HG03558 (cell line): ENCODE data around the gene CDYL.

ENCODE experiments used
- ATAC-seq: cut with Tn5 transposase; IDR thresholded peaks from one replicate; pipeline ENCODE4 v1.9.1; 2021; ENCODE audit warnings: moderate number of reproducible peaks; ENCODE audit not compliant: unreplicated experiment; ENCODE audit errors: extremely low read depth

Gene CDYL

GRCh38 chr6:4773181-4773580, 3.0 kb upstream of the CDYL start:
- no peak for ATAC-seq

DNA sequence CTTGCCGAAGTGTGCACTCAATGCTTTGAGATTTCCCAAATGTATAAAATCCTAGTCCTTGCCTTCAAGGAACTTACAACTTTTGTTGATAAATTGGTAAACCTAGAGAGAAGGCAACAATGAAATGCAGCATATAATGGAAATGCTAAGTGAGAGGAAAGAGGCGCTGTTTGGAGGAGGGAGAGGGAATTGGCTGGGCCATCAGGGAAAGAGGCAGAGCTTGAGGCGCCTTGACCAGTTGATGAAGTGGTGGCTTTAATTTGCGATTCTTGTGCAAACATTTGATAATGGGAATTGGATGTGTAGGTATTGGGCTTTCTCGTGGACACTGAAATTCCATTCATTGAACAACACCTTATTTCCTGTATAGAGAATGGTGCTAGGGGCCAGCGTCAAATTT, 1.9 kb upstream of the CDYL start:
- no peak for ATAC-seq

DNA sequence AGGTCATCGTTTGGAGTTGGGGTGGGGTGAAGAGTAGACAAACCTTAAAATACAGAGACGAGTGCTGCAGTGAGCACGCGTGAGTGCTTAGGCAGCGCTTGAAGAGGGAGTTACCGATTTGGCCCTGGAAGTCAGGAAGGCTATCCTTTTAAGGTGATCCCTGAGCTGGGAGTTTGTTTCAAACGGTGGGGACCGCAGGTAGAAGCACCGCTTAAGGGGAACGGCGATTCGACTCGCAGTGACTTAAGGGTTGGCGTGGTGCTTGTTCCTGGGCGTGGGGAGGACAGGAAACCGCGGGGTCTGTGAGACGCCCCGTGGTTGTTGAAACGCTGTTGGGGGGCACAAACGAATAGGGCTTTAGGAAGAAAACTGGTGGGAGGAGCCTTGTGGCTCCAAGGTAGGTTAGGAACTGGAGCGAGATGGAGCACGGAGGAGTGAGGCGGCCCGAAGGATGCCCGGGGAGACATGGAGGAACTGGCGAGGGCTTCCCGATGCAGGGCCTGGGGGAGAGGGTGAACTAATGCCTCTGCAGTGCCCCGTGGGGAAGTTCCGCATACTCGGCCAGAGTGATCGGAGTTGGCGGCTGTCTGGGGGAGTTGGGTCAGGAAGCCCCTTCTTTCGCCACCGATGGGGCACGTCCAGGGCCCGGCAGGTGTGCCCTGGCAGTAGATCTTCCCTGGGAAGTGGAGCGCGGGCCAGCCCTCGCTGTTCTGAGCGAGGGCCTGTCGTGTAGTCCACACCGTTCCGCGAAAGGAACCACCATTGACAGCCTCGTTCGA, 1.3 kb upstream of the CDYL start:
- ATAC-seq = no peak

DNA sequence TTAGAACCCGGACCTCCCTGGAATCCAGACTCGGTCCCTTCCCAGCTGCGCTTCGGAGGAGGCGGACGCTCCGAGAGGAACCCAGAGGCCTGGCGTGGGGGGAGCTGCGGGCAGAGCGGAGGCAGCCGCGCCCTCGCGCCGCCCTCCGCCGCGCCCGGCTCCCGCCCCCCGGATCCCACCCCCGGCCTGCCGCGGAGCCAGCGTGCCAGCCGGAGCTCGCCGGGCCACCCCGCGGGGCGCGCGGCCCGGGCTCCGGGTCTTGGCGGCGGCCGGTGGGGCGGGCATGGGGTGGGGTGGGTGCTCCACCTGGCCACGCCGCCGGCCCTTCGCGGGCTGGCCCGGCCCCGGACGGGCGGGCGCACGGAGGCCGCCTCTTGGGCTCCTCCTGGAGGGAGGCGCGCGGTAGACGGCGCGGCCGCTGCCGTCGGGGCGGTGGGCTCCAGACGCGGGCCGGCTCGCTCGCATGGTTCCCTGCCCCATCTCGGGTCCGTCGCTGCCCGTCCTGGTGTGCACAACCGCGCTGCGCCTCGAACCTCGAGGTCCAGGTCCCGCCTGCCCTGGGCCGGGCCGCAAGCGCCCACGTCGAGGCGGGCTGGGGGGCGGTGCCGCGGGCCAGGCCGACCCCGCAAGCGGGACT, 592 bp upstream of the CDYL start:
- ATAC-seq = peak; percentile 21

GRCh38 chr6:4776493-4777393, 539 bp downstream of the CDYL start:
- peak; percentile 6 for ATAC-seq

- no peak for ATAC-seq
These were observed 1.3 kb downstream of the CDYL start for GRCh38 chr6:4777394-4777935.

DNA sequence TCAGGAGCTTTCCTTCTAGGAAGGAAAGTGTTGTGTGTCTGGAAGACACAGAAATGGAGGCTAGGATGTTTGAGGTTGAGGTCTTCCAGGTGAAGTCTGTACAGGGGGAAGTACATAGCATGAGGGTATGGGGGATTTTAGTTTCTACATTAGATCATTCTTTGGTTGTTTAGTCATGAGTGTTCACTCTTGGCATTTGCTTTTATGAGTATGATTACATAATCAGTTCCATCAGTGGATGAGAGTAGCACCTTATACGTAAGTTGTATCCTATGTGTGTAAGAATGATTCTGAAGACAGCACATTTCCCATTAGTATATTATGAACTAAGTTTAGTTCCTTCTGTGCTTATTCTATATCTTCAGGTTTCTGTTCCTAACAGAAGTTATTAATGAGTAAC, 1.9 kb downstream of the CDYL start:
- ATAC-seq = no peak

- no peak for ATAC-seq
These were observed 4.2 kb downstream of the CDYL start for GRCh38 chr6:4780360-4780812.

- no peak for ATAC-seq
These were observed 5.2 kb downstream of the CDYL start for GRCh38 chr6:4781426-4781825.

DNA sequence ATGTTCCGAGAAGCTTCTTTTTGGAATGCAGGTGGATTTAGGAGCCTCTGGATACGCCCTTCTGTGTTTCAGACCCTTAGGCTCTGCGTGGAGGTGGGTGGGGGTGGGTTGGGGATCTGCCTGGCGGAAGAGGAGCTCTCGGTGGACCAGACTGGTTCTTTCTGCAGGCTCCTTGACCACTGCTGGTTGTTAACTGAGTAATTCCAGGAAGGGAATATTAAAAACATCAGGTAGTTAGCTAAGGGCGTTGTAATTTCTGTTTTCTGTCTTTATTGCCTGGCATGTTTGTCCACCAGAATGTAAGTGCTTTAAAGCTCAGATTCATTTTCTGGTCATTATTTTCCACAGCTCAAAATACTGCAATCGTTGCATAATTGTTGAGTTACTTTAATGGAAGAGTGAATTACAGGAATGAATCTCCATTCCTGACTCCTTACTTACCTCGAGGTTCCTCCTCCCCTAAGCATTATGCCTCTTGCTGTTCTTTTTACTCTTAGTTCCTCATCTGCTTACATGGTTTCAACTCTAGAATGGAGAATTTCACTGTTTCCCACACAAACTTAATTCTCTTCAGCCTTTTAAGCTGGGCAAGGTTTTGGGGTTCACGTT, 5.9 kb downstream of the CDYL start:
- no peak for ATAC-seq

DNA sequence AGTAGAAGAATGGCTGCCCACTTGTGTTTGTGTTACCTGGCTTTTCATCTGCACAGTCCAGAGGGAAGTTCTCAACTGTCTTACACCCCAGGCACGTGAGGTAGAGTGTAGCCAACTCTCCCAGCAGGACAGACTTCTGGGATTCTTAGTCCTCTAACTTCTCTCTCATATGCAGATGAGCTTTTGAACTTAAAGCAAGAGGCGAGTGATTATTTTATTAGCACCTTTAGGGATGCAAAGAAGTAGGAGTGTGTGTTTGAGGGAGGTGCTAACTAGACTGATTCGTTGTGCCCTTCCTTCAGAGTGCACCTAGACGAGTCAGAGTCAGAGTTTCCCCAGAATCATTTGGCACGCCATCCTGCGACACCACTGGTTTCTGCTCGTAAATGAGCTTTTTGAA, 10.8 kb downstream of the CDYL start:
- no peak for ATAC-seq

DNA sequence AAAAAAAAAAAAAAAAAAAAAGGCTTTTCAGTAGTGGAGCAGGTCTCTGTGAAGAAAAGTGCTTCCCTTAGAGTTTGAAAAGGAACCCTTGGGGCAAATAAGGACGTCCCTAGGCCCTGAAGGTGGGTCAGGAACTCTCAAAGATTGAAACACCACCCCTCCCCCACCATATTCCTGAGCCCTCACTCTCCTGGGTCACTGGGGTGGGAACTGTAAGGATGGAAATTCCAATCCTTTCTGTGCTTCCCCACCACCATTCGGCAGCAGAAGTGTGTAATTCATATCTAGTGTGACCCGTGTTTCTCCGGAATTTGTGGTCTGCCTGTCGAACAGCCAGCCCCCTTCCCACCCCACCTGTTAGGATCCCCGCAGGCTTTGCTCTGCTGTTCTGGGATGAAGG, 12.3 kb downstream of the CDYL start:
- no peak for ATAC-seq

DNA sequence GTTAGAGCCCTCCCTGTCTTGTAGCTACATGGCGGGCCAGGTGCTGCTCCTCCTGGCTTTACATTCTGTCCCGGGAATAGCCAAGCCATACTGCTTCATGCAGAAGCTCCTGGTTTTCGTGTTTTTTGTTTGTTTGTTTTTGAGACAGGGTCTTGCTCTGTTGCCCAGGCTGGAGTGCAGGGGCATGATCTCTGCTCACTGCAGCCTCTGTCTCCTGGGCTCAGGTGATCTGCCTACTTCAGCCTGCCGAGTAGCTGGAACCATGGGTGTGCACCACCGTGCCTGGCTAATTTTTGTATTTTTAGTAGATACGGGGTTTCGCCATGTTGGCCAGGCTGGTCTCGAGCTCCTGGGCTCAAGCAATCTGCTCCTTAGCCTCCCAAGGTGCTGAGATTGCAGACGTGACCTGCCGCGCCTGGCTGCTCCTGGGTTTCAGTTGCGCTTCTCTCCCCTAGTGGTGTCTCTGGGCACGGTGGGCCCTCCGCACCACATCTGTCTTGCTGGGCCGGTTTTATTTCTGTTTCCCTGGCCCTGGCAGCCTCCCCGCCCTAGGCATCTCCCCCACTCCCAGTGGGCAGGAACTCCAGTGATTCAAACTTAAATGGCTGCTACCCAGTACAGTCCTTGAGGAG, 12.9 kb downstream of the CDYL start:
- no peak for ATAC-seq

DNA sequence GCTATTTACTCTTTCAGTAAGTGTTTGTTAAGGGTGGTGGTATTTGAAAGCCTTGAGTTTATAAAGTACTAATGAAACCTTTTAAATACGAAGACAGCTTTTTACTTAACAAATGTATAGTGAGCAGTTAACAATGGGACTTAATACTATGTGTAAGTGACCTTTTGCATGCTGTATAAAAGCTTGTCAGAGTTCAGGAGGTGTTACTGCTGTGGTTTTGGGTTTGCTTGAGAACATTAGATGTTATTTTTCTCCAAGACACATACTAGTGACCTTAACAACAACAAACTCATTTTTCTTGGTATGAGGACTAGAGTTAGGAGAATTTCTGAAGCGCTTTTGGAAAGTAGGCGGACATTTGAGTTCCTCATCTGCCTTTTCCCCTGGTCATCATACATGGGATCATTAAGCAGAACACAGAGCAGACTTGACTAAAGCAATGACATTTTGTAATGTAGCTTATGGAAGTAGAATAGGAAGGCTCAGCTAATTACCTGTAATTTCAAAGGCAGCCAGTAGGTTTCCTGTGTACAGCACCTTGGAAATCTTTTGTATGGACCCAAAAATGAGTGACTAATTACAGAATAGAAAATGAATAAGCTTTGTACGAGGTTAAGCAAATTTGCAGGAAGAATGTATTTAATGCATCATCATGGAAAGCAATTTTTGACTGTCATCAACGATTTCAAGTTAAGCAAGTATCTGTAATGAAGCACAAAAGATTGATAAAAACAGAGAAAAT, 14.1 kb downstream of the CDYL start:
- no peak for ATAC-seq

DNA sequence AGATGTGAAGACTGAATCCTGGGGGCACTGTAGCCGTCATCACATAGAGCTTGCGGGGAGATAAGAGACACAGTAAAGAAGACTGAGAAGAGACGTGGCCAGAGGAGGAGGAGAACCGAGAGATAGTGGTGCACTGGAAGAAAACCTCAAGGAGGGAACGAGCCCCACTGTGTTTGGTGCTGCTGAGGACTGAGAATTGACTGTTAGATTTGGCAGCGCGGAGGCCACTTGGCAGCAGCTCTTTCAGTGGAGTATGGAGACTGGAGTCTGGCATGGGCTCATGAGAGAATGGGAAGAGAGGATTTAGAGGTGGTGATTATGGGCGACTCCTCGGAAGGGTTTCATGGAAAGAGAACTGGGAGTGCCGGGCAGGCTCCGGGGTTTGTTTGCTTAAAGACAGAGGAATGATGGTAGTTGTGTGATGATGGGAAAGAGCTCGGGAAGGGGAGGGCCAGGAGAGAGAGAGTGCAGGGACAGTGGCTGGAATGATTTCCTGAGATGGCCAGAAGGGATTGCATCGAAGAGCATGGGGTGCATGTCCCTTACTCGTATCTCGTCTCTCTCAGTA, 18.0 kb downstream of the CDYL start:
- no peak for ATAC-seq

DNA sequence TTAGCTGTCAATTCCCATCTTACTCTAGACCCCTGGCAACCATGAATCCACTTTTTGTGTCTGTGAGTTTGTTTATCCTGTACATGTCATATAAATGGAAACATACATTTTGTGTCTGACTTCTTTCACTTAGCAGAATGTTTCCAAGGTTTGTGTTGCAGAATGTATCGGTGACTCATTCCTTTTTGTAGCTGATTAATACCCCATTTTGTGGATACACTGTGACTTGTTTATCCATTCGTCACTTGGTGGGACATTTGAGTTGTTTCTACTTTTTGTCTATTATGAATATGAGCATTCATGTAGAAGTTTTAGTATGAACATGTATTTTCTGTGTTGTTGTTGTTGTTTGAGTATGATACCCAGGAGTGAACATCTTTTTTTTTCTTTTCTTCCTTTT, 21.4 kb downstream of the CDYL start:
- no peak for ATAC-seq

- no peak for ATAC-seq
These were observed 23.7 kb downstream of the CDYL start for GRCh38 chr6:4799912-4800311.

- ATAC-seq = no peak
These were observed 24.5 kb downstream of the CDYL start for GRCh38 chr6:4800662-4801061.
